H9 (cell line): ENCODE results near the gene CCNY. TPM values are rescaled to one million over a fixed set of nuclear protein-coding genes. Genes with fewer than 3 reads are reported as not detected.

Experiments used
- DNase-seq: peaks from one replicate; pipeline ENCODE4 v3.0.0-alpha.2; 2017
- H2AFZ ChIP-seq: one replicate; pipeline ENCODE4 v1.6.1; 2013; ENCODE audit warnings: mild to moderate bottlenecking, low read length, control low read depth, moderate library complexity
- H2AK5ac ChIP-seq: 2 replicates; pipeline ENCODE4 v1.6.1; 2013; ENCODE audit warnings: low read length, control low read depth, mixed read lengths; ENCODE audit not compliant: insufficient read length
- H2BK120ac ChIP-seq: one replicate; pipeline ENCODE4 v1.6.1; 2013; ENCODE audit warnings: low read depth, mild to moderate bottlenecking, low read length, control low read depth, inconsistent platforms; ENCODE audit not compliant: poor library complexity, severe bottlenecking
- H2BK12ac ChIP-seq: 2 replicates; pipeline ENCODE4 v1.6.1; 2013; ENCODE audit warnings: low read length, control low read depth, mixed read lengths, low read depth; ENCODE audit not compliant: insufficient read length
- H2BK15ac ChIP-seq: 2 replicates; pipeline ENCODE4 v1.6.1; 2013; ENCODE audit warnings: low read depth, low read length, control low read depth
- H2BK20ac ChIP-seq: one replicate; pipeline ENCODE4 v1.6.1; 2013; ENCODE audit warnings: low read depth, mild to moderate bottlenecking, low read length, control low read depth, inconsistent platforms; ENCODE audit not compliant: poor library complexity, severe bottlenecking
- H2BK5ac ChIP-seq: 2 replicates; pipeline ENCODE4 v1.6.1; 2013; ENCODE audit warnings: low read length, control low read depth, mixed read lengths; ENCODE audit not compliant: insufficient read length
- H3K14ac ChIP-seq: 2 replicates; pipeline ENCODE4 v1.6.1; 2013; ENCODE audit warnings: low read length, control low read depth; ENCODE audit not compliant: insufficient read depth
- H3K18ac ChIP-seq: 2 replicates; pipeline ENCODE4 v1.6.1; 2013; ENCODE audit warnings: low read depth, mild to moderate bottlenecking, mixed read lengths, low read length, control low read depth; ENCODE audit not compliant: insufficient read length
- H3K23ac ChIP-seq: 2 replicates; pipeline ENCODE4 v1.6.1; 2013; ENCODE audit warnings: low read length, control low read depth, mixed read lengths, low read depth; ENCODE audit not compliant: insufficient read length
- H3K23me2 ChIP-seq: 2 replicates; pipeline ENCODE4 v1.6.1; 2013; ENCODE audit warnings: low read depth, mild to moderate bottlenecking, mixed read lengths, low read length, control low read depth; ENCODE audit not compliant: insufficient read length, poor library complexity, severe bottlenecking
- H3K27ac ChIP-seq: 2 replicates; pipeline ENCODE4 v1.5.1; 2013; ENCODE audit warnings: low read length, control low read depth, mixed read lengths, low read depth; ENCODE audit not compliant: insufficient read length
- H3K27me3 ChIP-seq: 2 replicates; pipeline ENCODE4 v1.6.1; 2013; ENCODE audit warnings: low read length, control low read depth, inconsistent platforms; ENCODE audit not compliant: insufficient read depth
- H3K4ac ChIP-seq: 2 replicates; pipeline ENCODE4 v1.6.1; 2013; ENCODE audit warnings: low read depth, mild to moderate bottlenecking, control low read depth, inconsistent platforms, low read length, moderate library complexity
- H3K4me1 ChIP-seq: 2 replicates; pipeline ENCODE4 v1.6.1; 2013; ENCODE audit warnings: low read length, control low read depth, inconsistent platforms; ENCODE audit not compliant: insufficient read depth
- H3K4me2 ChIP-seq: 2 replicates; pipeline ENCODE4 v1.6.1; 2013; ENCODE audit warnings: low read length, control low read depth, mixed read lengths; ENCODE audit not compliant: insufficient read length, insufficient read depth
- H3K56ac ChIP-seq: 2 replicates; pipeline ENCODE4 v1.6.1; 2013; ENCODE audit warnings: low read depth, mild to moderate bottlenecking, mixed read lengths, low read length, control low read depth; ENCODE audit not compliant: insufficient read length
- H3K79me1 ChIP-seq: 2 replicates; pipeline ENCODE4 v1.6.1; 2013; ENCODE audit warnings: low read depth, mild to moderate bottlenecking, moderate library complexity, low read length, control low read depth, inconsistent platforms; ENCODE audit not compliant: insufficient read depth, poor library complexity, severe bottlenecking
- H3K79me2 ChIP-seq: 2 replicates; pipeline ENCODE4 v1.6.1; 2013; ENCODE audit warnings: low read length, control low read depth, inconsistent platforms; ENCODE audit not compliant: insufficient read depth
- H3K9ac ChIP-seq: 2 replicates; pipeline ENCODE4 v1.6.1; 2013; ENCODE audit warnings: low read length, control low read depth, mixed read lengths; ENCODE audit not compliant: insufficient read length; ENCODE audit errors: extremely low read depth
- H3K9me3 ChIP-seq: one replicate; pipeline ENCODE4 v1.6.1; 2013; ENCODE audit warnings: low read depth, low read length, inconsistent platforms; ENCODE audit not compliant: control insufficient read depth
- H3T11ph ChIP-seq: one replicate; pipeline ENCODE4 v1.6.1; 2013; ENCODE audit warnings: mild to moderate bottlenecking, low read length, control low read depth, inconsistent platforms
- H4K20me1 ChIP-seq: one replicate; pipeline ENCODE4 v1.6.1; 2013; ENCODE audit not compliant: control insufficient read depth, insufficient read length, insufficient read depth
- H4K5ac ChIP-seq: 2 replicates; pipeline ENCODE4 v1.6.1; 2013; ENCODE audit warnings: low read depth, mild to moderate bottlenecking, mixed read lengths, low read length, control low read depth; ENCODE audit not compliant: insufficient read length
- H4K8ac ChIP-seq: replicated peaks from 2 replicates; pipeline ENCODE4 v1.6.1; 2013; ENCODE audit warnings: low read length, control low read depth, mixed read lengths, low read depth; ENCODE audit not compliant: insufficient read length
- H4K91ac ChIP-seq: 2 replicates; pipeline ENCODE4 v1.6.1; 2013; ENCODE audit warnings: low read depth, mild to moderate bottlenecking, moderate library complexity, mixed read lengths, low read length, control low read depth; ENCODE audit not compliant: insufficient read length
- H3K27ac Mint-ChIP-seq, 3 experiments: 2 replicates in 2 of 3; 3 replicates in 1 of 3; pipeline ENCODE4 v1.8.0; 2020 to 2021; ENCODE audit warnings: mixed read lengths in 3 of 3, mild to moderate bottlenecking in 1 of 3, moderate library complexity in 1 of 3
- H3K27me3 Mint-ChIP-seq: 2 replicates; pipeline ENCODE4 v1.8.0; 2021; ENCODE audit warnings: low read depth, mild to moderate bottlenecking, moderate library complexity, mixed read lengths
- H3K36me3 Mint-ChIP-seq, 3 experiments: 2 replicates in 2 of 3; 3 replicates in 1 of 3; pipeline ENCODE4 v1.8.0; 2020 to 2021; ENCODE audit warnings: low read depth in 3 of 3, mixed read lengths in 3 of 3; ENCODE audit not compliant: insufficient read depth in 1 of 3
- H3K4me1 Mint-ChIP-seq, 2 experiments: 2 replicates each; pipeline ENCODE4 v1.8.0; 2020; ENCODE audit warnings: mixed read lengths in 2 of 2
- H3K4me3 Mint-ChIP-seq, 2 experiments: 2 replicates in 1 of 2; 3 replicates in 1 of 2; pipeline ENCODE4 v1.8.0; 2020 to 2021; ENCODE audit warnings: mild to moderate bottlenecking in 2 of 2, mixed read lengths in 2 of 2, moderate library complexity in 1 of 2
- H3K9me3 Mint-ChIP-seq, 2 experiments: 2 replicates in 1 of 2; 3 replicates in 1 of 2; pipeline ENCODE4 v1.8.0; 2020; ENCODE audit warnings: mild to moderate bottlenecking in 2 of 2, mixed read lengths in 2 of 2, moderate library complexity in 1 of 2
- CTCF ChIP-seq: fragments of 200-600 bp; sonication (generic); conservative IDR thresholded peaks from 3 replicates; pipeline ENCODE4 v1.8.0; 2021; ENCODE audit warnings: antibody characterized with exemption, mild to moderate bottlenecking
- WGBS: extraction: QIAGEN DNeasy Blood & Tissue Kit; methylation state at CpG from one replicate; pipeline ENCODE4 v1.1.7; 2013; ENCODE audit warnings: missing lambda C conversion rate, low lambda C conversion rate, mixed read lengths; ENCODE audit not compliant: insufficient read length; ENCODE audit errors: extremely low coverage; 5-methylcytosine and 5-hydroxymethylcytosine counted together
- total RNA-seq: library from RNA; stranded (reverse); gene quantifications from 2 replicates; pipeline ENCODE4 v1.2.1, GENCODE V29; 2021

The CCNY gene
- total RNA-seq, 1 experiment from 2014 or later: 62.1 TPM

GRCh38 chr10:35562427-35562826, 226.1 kb downstream of the CCNY start:
- no peaks in the 10 kb centered on the region for H3K79me1 ChIP-seq
- no peak overlapping the region for H3K14ac ChIP-seq
- H2BK12ac ChIP-seq: no peak overlapping the region
- H3K4me1 ChIP-seq: no peaks in the 10 kb centered on the region
- H3K79me2 ChIP-seq: no peaks in the 10 kb centered on the region
- no peak overlapping the region for H4K8ac ChIP-seq
- Mint-ChIP-seq H3K4me1 (peaks cover 6 to 7% of the 10 kb centered on the region in 2 experiments), H3K9me3 (no peaks in the 10 kb centered on the region), H3K36me3 (peaks cover 8 to 17% (median 11%) of the 10 kb centered on the region in 3 experiments), H3K27me3 (no peaks in the 10 kb centered on the region), H3K4me3 (no peak overlapping the region), H3K27ac (no peak overlapping the region)
- H4K91ac ChIP-seq: no peak overlapping the region
- no peak overlapping the region for H2BK15ac ChIP-seq
- H4K5ac ChIP-seq: no peak overlapping the region
- no peak overlapping the region for H2AK5ac ChIP-seq
- H3K4ac ChIP-seq: no peak overlapping the region
- no peaks in the 10 kb centered on the region for H3K27me3 ChIP-seq
- H4K20me1 ChIP-seq: no peaks in the 10 kb centered on the region
- no peaks in the 10 kb centered on the region for H3K23me2 ChIP-seq
- H2AFZ ChIP-seq: no peak overlapping the region
- no CpG with 5 or more reads among the region's 1 CpG for WGBS
- H3K9me3 ChIP-seq: no peaks in the 10 kb centered on the region
- H2BK120ac ChIP-seq: no peak overlapping the region
- DNase-seq: no peak
- H2BK20ac ChIP-seq: no peak overlapping the region
- H3K23ac ChIP-seq: no peak overlapping the region
- no peak overlapping the region for H2BK5ac ChIP-seq
- no peak overlapping the region for H3K9ac ChIP-seq
- H3K27ac ChIP-seq: no peak overlapping the region
- H3K56ac ChIP-seq: no peak overlapping the region
- H3K18ac ChIP-seq: no peak overlapping the region
- no peak overlapping the region for H3T11ph ChIP-seq
- no peak for TF ChIP-seq CTCF
- H3K4me2 ChIP-seq: no peak overlapping the region
